Activated T-cell treated with anti-CD3 and anti-CD28 coated beads for 1 hour (primary cell): ENCODE measurements around the gene SENP3.

Source experiments
- DNase-seq: peaks from one replicate; pipeline ENCODE4 v3.0.0-alpha.2; 2020; ENCODE audit warnings: low read depth

SENP3 gene

DNA sequence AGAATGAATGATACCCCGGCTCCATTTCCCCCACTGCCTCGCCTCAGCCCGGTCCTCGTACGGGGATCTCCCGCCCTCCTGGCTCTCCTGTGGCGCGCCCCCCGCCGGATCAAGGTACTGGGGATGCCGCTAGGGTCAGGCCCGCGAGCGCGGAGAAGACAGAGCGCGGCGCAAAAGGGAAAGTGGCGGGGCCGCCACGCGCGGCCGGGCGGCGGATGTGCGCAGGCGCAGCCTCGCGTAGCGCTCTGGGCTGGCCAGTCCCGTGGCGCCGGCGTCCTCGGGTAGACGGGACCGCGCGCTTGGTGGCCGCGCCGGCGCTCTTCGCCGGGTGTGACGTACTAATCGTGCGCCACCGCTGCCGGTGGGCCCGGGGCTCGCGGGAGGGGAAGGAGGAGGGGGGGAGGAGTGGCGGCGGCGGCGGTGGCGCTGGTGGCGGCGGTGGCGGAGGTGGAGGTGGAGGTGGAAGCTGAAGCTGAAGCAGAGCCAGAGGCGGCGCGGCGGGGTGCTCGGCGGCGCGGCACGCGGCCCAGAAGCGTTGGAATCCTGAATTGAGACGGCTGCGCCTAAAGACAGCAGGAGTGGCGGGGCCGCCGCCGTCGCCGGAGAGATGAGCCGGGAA, at the start of gene SENP3:
Gene SENP3, plus strand, starts transcription at position 331 of the 619 bp plus-strand sequence. CDS start 1,158 bp downstream, outside the sequence.
- peak; percentile 84 for DNase-seq

DNA sequence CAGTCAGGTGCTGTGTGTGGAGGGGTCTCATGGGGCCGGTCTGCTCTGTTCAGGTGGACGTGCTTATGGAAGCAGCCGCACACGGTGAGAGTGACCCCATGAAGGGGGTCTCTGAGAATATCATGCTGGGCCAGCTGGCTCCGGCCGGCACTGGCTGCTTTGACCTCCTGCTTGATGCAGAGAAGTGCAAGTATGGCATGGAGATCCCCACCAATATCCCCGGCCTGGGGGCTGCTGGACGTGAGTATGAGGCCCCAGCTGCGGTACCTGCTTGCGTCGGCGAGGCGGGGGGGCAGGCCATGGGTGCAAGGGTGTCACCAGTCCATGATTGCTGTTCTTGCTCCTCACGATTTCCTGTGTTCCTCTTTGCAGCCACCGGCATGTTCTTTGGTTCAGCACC, 49.6 kb upstream of the SENP3 start:
- no peak for DNase-seq

DNA sequence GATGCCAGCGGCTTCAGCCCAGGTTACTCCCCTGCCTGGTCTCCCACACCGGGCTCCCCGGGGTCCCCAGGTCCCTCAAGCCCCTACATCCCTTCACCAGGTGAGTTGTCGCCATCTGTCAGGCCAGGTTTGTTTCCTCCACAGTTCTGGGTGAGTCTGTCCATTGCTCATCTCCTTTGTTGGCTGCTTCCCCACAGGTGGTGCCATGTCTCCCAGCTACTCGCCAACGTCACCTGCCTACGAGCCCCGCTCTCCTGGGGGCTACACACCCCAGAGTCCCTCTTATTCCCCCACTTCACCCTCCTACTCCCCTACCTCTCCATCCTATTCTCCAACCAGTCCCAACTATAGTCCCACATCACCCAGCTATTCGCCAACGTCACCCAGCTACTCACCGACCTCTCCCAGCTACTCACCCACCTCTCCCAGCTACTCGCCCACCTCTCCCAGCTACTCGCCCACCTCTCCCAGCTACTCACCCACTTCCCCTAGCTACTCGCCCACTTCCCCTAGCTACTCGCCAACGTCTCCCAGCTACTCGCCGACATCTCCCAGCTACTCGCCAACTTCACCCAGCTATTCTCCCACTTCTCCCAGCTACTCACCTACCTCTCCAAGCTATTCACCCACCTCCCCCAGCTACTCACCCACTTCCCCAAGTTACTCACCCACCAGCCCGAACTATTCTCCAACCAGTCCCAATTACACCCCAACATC, 48.7 kb upstream of the SENP3 start:
- DNase-seq: no peak

DNA sequence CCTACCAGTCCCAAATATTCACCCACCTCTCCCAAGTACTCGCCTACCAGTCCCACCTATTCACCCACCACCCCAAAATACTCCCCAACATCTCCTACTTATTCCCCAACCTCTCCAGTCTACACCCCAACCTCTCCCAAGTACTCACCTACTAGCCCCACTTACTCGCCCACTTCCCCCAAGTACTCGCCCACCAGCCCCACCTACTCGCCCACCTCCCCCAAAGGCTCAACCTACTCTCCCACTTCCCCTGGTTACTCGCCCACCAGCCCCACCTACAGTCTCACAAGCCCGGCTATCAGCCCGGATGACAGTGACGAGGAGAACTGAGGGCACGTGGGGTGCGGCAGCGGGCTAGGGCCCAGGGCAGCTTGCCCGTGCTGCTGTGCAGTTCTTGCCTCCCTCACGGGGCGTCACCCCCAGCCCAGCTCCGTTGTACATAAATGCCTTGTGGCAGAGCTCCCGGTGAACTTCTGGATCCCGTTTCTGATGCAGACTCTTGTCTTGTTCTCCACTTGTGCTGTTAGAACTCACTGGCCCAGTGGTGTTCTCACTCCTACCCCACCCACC, 47.8 kb upstream of the SENP3 start:
- DNase-seq: no peak

DNA sequence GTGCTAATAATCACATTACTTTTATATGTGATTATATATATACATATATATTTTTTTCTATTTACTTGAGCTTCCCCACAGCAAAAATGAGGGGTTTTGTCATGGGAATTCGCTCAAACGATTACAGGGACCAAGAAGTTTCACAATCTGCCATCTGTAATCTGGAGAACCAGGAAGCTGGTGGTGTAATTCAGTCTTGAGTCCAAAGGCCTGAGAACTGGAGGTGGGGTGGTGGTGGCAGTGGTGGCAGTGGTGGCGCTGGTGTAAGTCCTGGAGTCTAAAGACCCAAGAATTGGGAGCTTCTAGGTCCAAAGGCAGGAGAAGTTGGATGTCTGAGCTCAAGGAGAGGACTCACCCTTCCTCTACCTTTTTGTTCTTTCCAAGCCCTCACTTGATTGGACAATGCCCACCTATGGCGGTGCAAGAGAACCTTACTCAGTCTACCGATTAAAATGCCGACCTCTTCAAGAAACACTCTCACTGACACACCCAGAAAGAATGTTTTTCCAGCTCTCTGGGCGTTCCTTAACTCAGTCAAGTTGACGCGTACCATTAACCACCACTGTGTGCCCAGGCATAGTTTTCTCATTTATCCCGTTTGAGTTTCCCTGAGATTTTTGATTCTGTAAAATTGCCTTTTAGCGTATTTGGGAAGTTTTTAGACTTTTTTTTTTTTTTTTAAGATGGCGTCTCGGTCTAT, 45.7 kb upstream of the SENP3 start:
- DNase-seq: no peak

- peak; percentile 46 for DNase-seq
Measured at GRCh38 chr17:7523033-7523432, 38.7 kb upstream of the SENP3 start.

- DNase-seq: no peak
Measured at GRCh38 chr17:7528842-7529241, 32.9 kb upstream of the SENP3 start.

DNA sequence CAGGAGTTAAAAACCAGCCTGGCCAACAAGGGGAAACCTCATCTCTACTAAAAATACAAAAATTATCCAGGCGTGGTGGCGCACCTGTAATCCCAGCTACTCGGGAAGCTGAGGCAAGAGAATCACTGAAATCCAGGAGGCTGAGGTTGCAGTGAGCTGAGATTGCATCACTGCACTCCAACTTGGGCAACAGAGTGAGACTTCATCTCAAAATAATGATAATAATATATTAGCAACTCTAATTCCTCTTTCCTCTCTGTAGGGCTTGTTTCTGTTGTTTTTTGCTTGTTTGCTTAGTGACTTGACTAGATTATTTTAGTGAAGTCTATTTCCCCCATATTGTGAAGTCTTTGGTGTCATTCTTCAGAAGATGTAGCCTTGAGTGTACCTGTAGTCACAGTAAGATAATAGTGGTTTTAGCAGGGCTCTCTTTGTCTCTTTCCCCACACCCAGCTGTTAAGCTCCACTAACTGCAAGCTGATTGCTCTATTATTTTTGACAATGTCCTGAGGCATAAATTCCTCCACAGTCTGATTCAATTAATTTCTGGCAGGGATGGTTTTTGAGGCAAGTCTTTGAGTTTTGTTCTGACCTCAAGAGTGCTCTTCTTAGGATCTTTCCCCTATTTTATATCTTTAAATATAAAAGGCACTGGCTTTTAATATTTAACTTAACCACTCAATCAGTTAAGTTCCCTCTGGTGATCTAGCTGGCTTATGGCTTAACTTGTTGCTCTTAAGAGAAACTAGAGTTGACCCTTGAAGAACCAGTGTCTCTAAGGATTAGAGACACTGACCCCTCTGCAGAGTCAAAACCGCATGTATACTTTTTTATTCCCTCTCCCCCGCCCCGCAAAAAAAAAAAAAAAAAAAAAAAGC, 31.5 kb upstream of the SENP3 start:
- DNase-seq: no peak

DNA sequence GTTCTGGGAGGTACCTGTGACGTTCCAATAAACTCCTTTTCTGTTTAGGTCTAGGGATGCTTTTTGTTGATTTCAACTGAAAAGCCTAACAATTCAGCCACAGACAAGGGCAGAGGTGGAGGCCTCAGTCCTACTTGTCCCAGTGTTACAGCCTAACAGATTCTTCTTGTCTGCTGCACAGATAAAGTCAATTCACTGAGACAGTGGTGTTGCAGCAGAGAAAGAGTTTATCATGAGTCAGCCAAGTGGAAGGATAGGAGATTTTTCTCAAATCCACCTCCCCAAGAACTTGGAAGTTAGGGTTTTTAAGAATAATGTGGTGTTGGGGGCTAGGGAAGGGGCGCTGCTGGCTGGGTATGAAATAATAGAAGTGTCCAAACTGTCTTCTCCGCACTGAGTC, 23.7 kb upstream of the SENP3 start:
- DNase-seq: no peak

DNA sequence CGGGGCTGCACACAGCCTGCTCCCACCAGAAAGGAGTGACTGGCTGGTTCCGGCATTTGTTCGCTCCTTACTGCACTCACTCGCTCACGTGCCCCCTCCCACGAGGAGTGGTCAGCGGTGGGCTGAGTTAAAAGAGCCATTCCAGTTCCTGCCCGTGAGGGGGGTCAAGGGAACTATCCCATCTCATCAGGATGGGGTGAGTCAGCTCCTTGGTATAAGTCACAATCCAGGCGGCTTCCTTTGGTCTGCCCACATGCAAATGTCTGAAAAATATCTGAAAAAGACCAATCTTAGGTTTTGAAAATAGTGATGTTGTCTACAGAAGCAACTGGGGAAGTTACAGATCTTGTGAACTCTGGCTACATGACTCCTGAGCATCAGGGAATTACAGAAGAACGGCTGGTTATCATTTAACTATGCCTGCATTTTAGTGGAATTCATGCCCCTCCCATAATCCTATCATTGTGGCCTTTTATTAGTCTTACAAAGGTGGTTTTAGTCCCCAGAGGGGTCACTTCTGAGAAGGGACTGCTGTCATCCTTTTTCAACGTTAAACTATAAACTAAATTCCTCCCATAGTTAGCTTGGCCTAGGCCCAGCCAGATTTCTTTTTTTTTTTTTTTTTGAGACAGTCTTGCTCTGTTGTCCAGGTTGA, 22.7 kb upstream of the SENP3 start:
- no peak for DNase-seq

- no peak for DNase-seq
Measured at GRCh38 chr17:7541074-7541621, 20.6 kb upstream of the SENP3 start.

DNA sequence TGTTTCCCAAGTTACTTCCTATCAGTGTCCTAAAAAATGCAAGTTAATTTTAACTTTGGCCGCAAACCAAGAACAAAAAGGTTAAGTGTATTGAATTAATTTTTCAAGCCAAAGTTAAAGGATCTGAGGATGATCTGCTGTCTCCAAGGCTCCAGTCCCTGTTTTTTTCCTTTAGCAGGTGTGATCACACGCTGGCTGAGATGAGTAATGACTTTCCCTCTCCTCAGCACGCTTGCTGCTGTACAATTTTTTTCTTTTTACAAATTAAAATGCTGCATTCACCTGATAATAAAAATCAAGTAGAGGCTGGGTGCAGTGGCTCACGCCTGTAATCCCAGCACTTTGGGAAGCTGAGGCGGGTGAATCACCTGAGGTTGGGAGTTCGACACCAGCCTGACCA, 16.8 kb upstream of the SENP3 start:
- DNase-seq: no peak

GRCh38 chr17:7548585-7549400, 12.9 kb upstream of the SENP3 start, which contains the start of gene TNFSF12:
TSS of gene TNFSF12 (plus strand) at chr17:7549058. CDS start at chr17:7549154, 96 bp downstream.
- DNase-seq: peak; percentile 51

GRCh38 chr17:7549401-7550055, 12.2 kb upstream of the SENP3 start:
- DNase-seq: no peak

DNA sequence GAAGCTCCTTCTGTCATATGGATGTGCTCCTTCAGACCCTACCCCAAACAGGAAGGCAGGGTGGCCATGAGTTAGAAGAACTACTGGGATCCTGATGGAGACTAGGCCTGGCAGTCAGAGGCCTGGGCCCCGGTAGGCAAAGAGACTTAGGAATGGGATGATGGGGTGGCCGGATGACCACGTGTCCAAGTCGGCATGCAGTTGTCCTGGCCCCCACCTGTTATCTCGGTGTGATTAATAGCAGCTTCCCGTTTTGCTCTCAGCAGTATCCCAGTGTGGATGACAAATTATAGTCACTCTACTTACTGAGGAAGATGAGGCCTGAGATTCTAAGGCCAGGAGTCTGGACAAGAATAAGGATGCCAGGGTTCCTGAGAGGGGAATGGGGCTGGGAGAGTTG, 11.4 kb upstream of the SENP3 start:
- DNase-seq: no peak

- no peak for DNase-seq
Measured at GRCh38 chr17:7551396-7551795, 10.3 kb upstream of the SENP3 start.

GRCh38 chr17:7552621-7553051, 9.1 kb upstream of the SENP3 start:
- no peak for DNase-seq

DNA sequence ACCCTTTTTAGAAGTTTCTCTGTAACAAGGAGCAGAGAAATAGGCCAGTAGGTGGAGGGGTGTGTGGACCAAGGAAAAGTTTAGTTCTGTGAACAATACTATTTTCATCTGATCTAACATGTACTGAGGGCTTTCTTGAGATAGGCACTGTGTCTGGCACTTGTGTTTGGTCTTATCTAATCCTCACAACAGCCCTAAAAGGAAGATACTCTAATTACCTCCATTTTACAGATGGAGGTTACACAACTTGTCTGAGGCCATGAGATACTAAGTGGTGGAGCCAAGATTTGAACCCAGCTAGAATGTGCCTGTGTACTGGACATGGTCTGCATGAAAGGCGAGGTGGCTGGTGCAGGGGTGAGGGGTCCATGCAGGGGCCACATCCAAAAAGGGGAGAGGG, 8.4 kb upstream of the SENP3 start:
- no peak for DNase-seq

GRCh38 chr17:7555320-7555948, 6.3 kb upstream of the SENP3 start:
- no peak for DNase-seq
